Measurements from ENCODE around the gene MAB21L3. TPM values are rescaled to one million over a fixed set of nuclear protein-coding genes. Genes with fewer than 3 reads are reported as not detected.

MAB21L3 gene
- total RNA-seq, 2 experiments from 2014 or later: not detected

DNA sequence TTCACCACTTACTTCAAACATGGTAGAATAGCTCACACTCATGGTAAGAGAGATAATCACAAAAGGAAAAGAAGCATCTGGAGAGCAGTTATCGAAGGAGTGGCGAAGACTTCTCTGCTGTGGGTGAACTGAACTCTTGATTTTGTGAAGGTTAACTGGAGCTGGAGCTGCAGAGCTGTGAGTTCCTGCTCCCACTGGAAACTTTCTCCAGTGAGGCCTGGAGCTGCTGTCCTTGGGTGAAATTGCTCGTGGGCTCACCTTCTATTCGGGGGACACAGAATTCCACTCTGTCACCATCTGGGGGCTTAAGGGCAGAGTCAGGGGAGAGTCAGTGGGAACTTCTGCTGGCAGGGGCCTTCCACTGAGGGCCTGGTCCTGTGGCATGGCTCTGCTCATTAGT is 45.9 kb downstream of the MAB21L3 start:
- ChIA-PET CTCF (no interaction called here), POLR2A (no interaction called here)

DNA sequence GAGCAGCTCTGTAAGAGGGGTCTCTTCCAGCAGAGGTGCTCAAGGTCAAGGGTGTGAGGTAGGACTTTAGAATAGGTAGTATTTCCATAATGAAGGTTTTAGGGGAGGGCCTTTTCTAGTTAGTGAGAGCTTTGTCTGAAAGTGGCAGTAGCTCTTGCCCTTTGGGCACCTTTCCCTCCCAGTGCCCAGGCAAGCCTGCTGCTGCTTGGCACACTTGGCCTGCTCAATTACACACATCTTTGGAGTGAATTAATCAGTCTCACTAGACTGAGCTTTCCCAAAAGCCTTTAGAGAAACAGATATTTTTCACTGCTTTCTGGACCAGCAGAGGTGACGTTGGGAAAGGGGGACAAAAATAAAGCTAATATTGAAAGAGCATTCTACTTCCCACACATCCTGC is 48.0 kb downstream of the MAB21L3 start:
- POLR2A ChIA-PET: no interaction called here
- CTCF ChIA-PET: no interaction called here

DNA sequence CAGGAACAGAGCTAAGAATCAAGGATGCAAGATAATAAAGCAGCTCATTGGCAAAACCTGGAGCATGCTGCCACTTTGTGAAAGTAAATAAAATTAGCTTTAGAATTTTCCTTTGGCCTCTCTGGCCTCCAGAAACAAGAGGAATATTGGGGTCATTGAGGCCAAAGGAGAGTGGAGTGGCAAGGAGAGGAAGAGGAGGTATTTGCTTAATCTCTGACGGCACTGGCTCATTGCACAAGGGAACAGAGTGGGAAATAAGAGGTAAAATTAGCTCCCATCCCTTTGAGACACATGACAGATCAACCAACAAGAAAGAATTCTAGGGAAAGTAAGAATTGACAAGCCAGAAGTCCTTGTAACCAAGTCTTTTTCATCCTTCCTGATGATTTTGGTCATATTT is 48.4 kb downstream of the MAB21L3 start:
- POLR2A ChIA-PET: no interaction called here
- CTCF ChIA-PET: no interaction called here

DNA sequence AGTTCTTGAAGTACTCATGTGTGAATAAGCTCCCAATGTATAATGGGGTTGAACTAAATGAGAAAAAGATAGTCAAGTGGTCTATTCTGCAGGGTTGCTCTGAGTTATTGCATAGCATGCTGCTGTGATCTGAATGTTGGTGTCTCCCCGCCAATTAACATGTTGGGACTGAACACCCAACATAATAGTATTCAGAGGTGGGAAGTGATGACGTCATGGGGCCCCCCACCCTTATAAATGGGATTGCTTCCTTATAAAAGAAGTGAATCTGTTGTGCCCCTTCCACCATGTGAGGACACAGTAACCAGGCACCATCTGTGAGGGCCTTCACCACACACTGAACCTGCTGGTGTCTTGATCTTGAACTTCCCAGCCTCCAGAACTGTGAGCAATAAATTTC is 50.2 kb downstream of the MAB21L3 start:
- ChIA-PET POLR2A (no interaction called here), CTCF (no interaction called here)

DNA sequence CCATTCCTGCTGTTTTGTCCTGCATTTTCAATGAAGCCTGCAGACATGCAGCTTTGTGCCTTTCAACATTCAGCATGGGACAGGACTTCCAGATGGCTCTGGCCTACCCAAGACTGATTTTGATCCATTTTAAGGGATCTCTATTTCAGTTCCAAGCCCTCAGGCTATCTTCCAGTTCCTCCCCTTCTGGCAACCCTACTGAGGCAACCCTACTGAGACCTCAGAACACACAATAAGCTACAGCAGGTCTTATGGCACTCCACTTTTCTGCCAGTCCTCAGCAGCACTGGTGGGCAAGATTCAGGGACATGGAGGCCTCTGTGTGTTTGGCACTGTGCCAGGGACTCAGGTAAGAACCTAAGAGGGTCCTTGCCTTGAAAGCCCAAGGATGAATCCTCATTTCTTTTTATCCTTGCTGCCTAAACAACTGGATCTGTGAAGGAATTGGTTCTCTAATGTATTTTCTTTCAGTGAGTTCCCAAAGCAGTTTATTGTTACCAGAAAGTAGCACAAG is 50.7 kb downstream of the MAB21L3 start:
- ChIA-PET CTCF (no interaction called here), POLR2A (no interaction called here)

DNA sequence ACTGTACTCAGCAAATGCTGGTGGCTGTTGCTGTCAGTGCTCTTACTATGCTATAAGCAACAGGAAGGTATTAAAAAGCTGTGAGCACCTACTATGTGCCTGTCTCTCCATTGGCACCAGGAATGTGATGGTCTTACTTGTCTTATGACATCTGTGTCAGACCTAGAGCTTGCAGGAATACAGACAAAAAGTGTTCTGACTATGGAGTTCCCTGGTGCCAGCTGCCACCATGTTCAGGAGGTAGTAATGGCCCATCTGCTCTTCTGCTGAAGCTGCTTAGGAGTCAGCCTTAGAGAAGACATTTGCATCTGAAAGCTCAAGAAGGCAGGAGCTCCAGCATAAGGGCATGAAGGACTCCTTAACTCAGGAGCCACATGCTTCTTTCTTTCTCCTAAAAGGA is 52.3 kb downstream of the MAB21L3 start:
- ChIA-PET POLR2A (no interaction called here), CTCF (interaction anchor here (1.0 to 1.5 kb wide), 2 partner anchors 11 to 204 kb away, joined by 3 read pairs; no protein-coding TSS in a partner anchor)

DNA sequence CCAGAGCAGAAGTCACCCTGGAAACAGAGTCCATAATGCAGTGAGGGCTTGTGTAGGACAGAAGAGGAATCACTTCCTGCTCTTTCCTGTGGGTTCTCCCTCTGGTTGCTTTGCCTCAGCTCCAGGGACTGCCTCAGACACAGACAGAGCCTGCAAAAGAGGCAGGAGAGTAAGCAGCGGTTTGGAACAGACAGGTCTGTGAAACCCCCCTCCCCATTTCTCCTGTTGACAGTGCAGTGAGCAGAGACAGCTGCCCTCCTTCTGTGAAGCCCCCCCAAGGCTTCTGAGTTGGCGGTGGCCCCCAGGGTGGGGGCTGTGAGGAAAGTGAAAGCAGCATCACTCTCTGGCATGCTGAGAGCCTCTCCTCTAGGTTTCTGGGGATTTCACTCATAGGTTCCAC is 53.0 kb downstream of the MAB21L3 start:
- CTCF ChIA-PET: interaction anchor here (1.0 to 1.5 kb wide), 2 partner anchors 12 to 204 kb away, joined by 3 read pairs; no protein-coding TSS in a partner anchor
- POLR2A ChIA-PET: no interaction called here

DNA sequence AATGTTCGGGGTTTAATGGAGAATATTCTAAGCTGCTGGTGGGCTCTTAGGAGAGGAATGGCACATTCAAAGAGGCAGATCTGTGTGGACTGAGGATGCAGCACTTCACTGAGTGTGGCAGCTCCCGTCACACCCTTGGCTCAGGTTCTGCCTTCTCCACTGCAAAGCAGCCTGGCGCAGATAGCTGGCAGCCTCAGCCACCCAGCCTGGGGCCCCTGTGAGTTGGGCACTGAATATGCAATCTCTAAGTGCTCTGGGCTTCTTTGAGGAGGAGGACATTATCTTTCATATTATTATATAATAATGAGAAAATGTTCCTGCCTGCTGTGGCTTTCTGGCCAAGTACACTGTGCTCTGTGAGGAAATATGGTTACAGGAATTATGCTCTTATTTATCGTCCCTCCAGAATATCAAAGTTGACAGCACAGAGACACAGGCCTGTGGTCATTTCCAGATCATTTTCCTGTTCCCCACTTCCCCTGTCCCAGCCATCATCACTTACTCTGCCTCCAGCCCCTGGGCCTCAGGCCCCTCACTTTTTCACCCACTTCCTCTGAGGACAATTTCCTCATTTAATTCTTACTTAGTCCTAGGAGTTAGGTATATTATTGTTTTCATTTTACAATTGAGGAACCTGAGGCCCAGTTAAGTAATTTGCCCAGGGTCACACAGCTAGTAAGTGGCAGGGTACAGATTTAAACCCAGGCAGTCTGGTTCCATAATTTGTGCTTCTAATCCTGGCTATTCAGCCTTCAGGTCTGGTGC is 53.6 kb downstream of the MAB21L3 start:
- CTCF ChIA-PET: interaction anchor here (1.0 kb wide), 1 partner anchor 203 kb away, joined by 3 read pairs; no protein-coding TSS in a partner anchor
- POLR2A ChIA-PET: no interaction called here

DNA sequence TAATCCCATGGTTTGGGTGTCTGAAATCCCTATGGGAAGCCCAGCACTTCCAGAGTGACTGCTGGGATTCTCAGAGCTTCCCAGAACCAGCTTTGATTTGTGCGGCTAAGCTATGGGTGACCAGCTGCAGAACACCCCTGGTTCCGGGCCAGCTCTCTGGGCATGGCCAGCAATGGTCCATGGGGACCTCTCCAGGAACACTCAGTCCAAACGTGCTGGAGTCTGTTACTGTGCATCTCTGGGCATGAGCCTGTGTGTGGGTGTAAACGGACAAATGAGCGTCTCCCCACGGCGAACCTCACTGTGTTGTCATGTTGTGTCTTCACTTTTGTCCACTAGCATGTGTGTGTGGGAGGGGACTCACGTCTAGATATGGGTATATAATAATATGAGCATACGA is 54.4 kb downstream of the MAB21L3 start:
- ChIA-PET POLR2A (no interaction called here), CTCF (interaction anchor here (1.0 to 1.7 kb wide), 3 partner anchors 13 to 319 kb away, joined by 3 to 6 read pairs (median 4); no protein-coding TSS in a partner anchor)

DNA sequence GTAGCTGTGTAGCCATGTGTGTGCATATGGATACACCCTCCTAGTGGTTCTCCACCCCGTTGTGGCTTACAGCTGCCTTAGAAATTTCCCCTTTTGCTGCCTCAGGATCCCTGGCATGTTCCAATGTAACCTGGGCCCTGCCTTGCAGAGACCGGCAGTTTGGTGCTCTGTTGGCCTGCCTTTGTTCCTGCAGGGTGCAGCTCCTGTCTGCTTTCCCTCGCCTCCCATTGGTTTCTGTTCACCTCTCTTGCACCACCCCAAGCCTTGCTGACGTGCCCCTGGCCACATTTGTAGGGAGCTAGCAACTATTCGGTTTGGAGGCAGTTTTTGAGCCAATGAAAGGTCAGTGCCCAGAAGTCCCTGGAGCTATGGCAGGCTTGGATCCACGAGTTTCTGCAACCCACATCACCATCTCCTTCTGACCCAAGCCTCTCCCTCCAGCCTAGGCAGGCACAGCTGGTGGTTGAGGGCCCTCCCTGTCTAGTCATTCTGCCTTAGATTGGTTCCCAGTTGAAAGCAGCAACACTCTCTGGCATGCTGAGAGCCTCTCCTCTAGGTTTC is 54.9 kb downstream of the MAB21L3 start:
- CTCF ChIA-PET: interaction anchor here (1.0 to 1.7 kb wide), 4 partner anchors 14 to 319 kb away, joined by 3 to 6 read pairs (median 4); no protein-coding TSS in a partner anchor
- POLR2A ChIA-PET: no interaction called here

DNA sequence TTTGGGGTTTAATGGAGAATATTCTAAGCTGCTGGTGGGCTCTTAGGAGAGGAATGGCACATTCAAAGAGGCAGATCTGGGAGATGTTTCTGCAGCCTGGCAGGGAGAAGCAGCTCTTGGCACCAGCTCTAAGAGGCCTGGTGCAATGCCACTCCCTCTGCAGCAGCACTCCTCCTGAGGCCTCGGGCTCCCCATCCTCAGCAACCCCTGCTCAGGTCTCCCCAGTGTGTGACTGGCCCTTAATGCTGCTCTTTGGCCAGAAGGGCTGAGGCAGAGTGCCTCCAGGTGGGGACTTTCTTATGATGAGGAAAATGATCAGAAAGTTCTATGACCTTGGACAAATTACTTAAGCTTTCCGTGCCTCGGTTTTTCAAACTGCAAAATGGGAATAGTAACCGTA is 55.5 kb downstream of the MAB21L3 start:
- POLR2A ChIA-PET: interaction anchor here (0.6 kb wide), 1 partner anchor 404 kb away, joined by 3 read pairs; no protein-coding TSS in a partner anchor

DNA sequence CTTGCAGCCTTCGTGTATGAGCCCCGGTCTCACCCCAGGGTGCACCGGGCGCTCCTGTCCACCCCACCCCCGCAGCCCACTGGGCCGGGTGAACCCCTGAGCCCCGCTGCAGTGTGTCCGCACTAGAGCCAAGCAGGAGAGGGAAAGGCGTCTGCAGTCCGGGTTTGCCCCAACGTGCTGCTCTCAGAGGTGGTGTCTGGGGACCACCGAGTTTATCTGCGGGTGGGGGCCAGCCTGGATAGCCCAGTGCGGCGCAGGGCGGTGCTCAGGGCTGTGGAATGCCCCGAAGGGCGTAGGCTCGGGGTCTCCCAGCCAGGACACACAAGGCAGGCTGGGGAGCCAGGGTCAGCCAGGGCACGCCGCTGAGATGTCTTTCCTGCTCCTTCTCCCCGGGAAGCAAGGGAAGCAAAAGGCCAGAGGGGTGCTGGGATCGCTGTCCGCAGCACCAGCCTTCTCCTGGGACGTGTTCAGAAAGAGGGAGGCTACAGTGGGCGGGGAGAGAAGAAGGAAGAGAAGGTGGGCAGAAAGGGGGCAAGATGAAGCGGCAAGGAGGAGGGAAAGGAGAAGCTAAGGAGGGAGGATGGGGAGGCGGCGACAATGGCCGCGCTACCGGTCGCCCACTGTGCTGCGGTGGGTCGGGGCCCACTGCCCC is 56.6 kb downstream of the MAB21L3 start:
- POLR2A ChIA-PET: no interaction called here
- CTCF ChIA-PET: interaction anchor here (1.2 to 2.4 kb wide), 3 partner anchors 17 to 331 kb away, joined by 3 to 8 read pairs (median 3); no protein-coding TSS in a partner anchor

More for the DNA sequence above, 55.5 kb downstream of the MAB21L3 start:
- CTCF ChIA-PET: interaction anchor here (1.0 to 1.7 kb wide), 4 partner anchors 14 to 318 kb away, joined by 3 to 6 read pairs (median 4); no protein-coding TSS in a partner anchor

DNA sequence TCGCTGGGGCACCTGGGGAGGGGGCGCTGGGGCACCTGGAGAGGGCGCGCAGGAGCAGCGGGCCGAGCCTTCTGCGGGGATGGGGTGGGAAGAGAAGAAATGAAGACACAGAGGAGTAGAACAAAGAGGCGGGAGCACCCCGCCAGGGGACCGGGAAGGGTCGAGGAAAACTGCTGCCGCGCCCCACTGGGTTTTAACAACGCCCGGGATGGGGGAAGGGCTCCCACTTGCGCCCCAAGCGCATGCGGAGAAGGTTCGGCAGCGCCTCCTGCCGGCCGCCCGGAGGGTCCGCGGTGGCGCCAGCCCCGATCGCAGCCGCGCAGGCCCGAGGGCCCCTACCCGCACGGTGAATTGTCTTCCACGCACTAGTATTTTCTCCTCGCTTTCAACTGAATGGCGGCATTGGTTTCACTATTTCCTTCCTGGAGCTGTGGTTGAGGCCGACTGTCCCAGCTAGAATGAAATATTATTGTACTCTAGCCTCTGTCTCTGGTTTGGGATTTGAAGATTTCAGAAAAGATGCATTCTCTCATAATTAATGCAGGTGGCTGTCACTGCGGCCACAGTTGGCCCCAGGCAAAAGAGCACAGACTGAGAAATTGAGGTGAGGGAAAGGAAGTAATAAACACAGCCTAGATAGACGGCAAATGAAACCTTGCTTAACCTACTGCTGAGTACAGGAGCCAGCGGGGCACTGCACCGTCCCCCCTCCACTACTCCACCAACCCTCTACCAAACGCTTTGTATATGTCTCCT is 57.3 kb downstream of the MAB21L3 start:
- POLR2A ChIA-PET: no interaction called here
- CTCF ChIA-PET: interaction anchor here (0.7 to 2.4 kb wide), 11 partner anchors 12 to 331 kb away, joined by 3 to 8 read pairs (median 4); no protein-coding TSS in a partner anchor

DNA sequence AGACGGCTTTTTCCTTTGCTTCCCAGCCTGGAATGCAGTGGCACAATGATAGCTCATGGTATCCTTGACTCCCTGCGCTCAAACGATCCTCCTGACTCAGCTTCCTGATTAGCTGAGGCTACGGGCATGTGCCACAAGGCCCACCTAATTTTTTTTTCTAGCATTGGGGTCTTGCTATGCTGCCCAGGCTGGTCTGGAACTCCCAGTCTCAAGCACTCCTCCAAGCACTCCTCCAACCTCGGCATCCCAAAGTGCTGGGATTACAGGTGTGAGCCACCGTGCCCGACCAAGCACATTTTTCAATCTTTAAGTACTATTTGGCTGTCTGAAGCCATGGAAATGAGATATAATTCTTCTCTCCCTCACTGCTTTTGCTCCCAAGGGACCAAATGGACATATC is 58.7 kb downstream of the MAB21L3 start:
- POLR2A ChIA-PET: no interaction called here
- CTCF ChIA-PET: interaction anchor here (1.2 to 2.4 kb wide), 3 partner anchors 20 to 315 kb away, joined by 3 to 8 read pairs (median 5); no protein-coding TSS in a partner anchor

DNA sequence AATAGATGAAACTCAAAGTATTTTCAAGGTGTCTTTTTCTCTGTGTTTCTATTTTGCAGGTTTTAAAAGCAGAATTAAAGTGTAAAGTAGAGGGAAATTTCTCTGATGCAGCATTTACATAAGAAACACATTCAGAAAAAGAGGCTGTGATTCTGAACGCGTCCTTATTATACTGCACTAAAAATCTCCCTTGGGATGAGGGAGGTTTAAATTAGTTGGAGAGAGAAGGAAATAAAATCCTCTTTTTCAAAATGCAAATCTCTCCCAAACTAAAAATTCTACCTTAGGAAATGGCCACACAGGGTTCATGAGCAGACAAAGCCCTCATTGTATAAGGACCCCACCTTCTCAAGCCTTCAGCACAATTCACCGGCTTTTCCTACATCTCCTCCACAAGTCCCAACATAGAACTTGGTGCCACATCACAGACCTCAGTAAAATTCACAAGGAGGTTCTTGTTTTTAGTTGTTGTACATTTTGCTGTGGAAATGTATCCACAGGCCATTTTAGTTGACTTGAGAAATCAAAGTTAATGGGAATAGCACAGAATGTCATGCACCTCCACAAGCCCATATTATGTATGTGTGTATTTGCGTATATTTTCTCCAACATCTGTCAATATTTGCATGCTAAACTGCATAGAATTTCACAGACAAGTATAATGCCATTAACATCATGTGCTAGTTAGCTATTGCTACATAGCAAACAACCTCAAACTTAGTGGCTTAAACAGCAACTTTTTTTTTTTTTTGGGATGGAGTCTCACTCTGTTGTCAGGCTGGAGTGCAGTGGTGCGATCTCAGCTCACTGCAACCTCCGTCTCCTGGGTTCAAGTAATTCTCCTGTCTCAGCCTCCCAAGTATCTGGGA is 59.8 kb downstream of the MAB21L3 start:
- CTCF ChIA-PET: no interaction called here

DNA sequence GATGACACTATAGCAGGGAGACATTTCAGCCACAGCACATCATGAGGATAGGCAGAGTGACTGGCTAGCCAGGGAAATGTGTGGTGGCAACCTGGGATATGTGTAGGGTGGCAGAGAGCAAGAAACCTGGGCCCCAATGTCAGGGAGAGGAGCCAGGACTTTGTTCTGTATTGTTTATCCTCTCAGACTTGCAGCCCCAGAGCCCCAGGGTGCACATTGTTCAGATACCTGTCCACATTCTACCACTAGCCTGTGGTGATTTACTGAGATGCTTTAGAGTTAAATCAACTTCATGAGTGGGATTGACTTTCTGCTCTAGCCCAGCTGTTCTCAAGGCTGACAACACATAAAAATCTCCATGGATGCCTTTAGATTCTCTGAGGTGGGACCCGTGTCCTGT is 61.5 kb downstream of the MAB21L3 start:
- ChIA-PET CTCF (no interaction called here), POLR2A (no interaction called here)

More for the DNA sequence above, 59.8 kb downstream of the MAB21L3 start:
- POLR2A ChIA-PET: interaction anchor here (0.7 kb wide), 1 partner anchor 19 kb away, joined by 4 read pairs; no protein-coding TSS in a partner anchor

DNA sequence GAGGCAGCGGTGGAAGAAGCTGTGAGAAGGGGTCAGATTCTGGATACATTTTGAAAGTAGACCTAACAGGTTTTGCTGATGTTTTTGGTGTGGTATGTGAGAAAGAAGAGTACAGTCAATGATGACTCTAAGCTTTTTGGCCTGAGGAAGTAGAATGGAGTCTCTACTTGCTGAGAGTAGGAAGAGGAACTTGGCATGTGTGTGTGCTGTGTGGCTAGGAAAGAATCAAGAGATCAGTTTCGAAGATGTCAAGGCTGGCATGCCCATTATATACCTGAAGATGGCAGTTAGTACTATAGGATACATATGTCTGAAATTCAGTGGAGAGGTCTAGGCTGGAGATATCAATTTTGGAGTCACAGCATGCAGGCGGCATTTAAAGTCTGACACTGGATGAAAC is 64.4 kb downstream of the MAB21L3 start:
- CTCF ChIA-PET: no interaction called here
- POLR2A ChIA-PET: no interaction called here

DNA sequence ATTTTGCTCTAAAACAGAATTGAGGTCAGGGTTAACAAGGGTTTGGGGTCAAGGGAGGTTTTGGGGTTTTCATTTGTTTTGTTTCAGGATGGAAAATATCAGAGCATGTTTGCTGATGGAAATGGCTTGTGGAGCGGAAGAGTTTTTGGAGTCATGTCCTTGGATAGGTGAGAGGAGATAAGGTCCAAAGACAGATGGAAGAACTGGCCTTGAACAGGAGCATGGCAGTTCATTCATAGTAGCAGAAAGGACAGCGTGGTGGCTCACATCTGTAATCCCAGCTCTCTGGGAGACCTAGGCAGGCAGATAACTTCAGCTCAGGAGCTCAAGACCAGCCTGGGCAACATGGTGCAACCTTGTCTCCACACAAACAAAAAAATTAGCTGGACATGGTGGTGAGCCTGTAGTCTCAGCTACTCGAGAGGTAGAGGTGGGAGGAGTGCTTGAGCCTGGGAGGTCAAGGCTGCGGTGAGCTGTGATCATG is 65.1 kb downstream of the MAB21L3 start:
- ChIA-PET CTCF (no interaction called here), POLR2A (no interaction called here)
